Measurements from ENCODE around the gene CYP2E1. TPM values are rescaled to one million over a fixed set of nuclear protein-coding genes. Genes with fewer than 3 reads are reported as not detected.
"Not testable (repeated sequence)": the region's sequence is repeated elsewhere in the genome, so short reads cannot be mapped to it uniquely, and the experiment has no call there.

CYP2E1 gene
- total RNA-seq, 1 donor from 2014 or later = 0.36 TPM

DNA sequence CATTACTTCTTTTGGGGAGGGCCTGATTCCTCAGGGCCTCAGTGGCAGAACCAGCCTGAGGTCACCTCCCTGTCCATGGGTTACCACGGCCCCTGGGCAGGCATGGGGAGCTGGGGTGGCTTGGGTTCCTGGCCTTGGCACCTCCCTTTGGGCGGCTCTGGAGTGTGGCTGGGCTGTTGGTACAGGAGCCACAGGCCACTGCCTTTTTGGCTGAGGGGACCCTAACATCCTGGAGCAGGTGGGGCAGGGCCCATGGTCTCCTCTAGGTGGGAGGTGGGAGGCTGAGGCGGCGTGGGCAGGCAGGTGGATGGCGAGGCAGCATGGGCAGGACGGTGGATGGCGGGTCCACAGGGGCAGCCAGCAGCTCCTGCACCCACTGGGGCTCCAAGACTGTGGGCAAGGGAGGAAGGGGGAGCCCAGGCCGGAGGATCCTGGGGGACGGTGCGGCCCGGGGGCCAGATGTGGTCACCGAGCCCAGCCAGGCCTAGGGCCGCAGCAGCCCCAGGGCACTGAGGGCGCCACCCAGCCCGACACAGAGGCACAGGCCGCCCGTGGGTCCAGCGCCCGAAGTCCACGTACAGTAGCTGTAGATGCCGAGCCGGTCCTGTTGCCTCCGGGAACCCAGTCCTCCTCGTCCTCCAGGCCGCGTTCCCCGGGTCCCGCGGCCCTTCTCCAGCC lies 40.6 kb downstream of the CYP2E1 start:
- peaks cover 18% of the 10 kb centered on the region for H3K9me3 Mint-ChIP-seq
- H3K9me3 ChIP-seq (ENCODE audit: low read depth) = peaks cover 8% of the 10 kb centered on the region

DNA sequence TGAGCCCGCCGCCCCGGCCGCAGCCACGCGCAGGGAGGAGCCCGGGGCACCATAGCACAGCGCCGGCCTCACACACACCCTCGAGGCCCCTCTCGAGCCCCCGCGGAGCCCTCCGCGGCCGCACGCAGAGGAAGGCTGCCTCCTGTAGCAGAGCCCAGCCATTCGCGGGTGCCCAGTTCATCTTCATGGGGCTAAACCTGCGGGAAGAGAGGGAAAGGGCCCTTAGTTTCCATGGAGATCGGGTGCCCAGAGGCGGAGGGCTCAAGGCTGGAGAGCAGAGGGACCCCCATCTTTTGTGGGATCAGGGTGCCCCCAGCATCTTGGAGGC lies 41.1 kb downstream of the CYP2E1 start:
- Histone ChIP-seq H3K27me3 (peaks cover 4% of the 10 kb centered on the region), H3K27ac (no peak overlapping the region), H3F3A (ENCODE audit: low read depth) (no peaks in the 10 kb centered on the region), H4K20me1 (ENCODE audit: low read depth) (no peaks in the 10 kb centered on the region), H3K9ac (no peak overlapping the region), H3K79me2 (ENCODE audit: low read depth) (no peaks in the 10 kb centered on the region), H3K36me3 (no peaks in the 10 kb centered on the region), H3K4me2 (no peak overlapping the region), H3K4me1 (no peaks in the 10 kb centered on the region), H3K4me3 (no peak overlapping the region), H3K9me3 (ENCODE audit: low read depth) (peaks cover 10% of the 10 kb centered on the region), H2AFZ (replicated peaks) (no peak overlapping the region)
- peaks cover 3% of the 10 kb centered on the region for H3K27me3 Mint-ChIP-seq (ENCODE audit: insufficient read depth, low read depth)
- H3K4me3 Mint-ChIP-seq = no peak overlapping the region
- peaks cover 22% of the 10 kb centered on the region for H3K9me3 Mint-ChIP-seq
- no peak for DNase-seq (ENCODE audit: low spot score)
- TF ChIP-seq EZH2 (IDR thresholded peaks at IDR 0.05) (no peak), EZH2phosphoT487 (IDR thresholded peaks at IDR 0.05) (no peak)
- TF ChIP-seq, protein P1, sequence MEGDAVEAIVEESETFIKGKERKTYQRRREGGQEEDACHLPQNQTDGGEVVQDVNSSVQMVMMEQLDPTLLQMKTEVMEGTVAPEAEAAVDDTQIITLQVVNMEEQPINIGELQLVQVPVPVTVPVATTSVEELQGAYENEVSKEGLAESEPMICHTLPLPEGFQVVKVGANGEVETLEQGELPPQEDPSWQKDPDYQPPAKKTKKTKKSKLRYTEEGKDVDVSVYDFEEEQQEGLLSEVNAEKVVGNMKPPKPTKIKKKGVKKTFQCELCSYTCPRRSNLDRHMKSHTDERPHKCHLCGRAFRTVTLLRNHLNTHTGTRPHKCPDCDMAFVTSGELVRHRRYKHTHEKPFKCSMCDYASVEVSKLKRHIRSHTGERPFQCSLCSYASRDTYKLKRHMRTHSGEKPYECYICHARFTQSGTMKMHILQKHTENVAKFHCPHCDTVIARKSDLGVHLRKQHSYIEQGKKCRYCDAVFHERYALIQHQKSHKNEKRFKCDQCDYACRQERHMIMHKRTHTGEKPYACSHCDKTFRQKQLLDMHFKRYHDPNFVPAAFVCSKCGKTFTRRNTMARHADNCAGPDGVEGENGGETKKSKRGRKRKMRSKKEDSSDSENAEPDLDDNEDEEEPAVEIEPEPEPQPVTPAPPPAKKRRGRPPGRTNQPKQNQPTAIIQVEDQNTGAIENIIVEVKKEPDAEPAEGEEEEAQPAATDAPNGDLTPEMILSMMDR (IDR thresholded peaks at IDR 0.05) = no peak
- H3K4me1 Mint-ChIP-seq = no peaks in the 10 kb centered on the region
- no peaks in the 10 kb centered on the region for H3K36me3 Mint-ChIP-seq
- no peak overlapping the region for H3K27ac Mint-ChIP-seq

More for the DNA sequence above, 40.6 kb downstream of the CYP2E1 start:
- H3K36me3 Mint-ChIP-seq = no peaks in the 10 kb centered on the region
- no peak overlapping the region for H3K27ac Mint-ChIP-seq
- H3K4me3 Mint-ChIP-seq = no peak overlapping the region
- H3K79me2 ChIP-seq (ENCODE audit: low read depth) = no peaks in the 10 kb centered on the region
- H3K36me3 ChIP-seq = no peaks in the 10 kb centered on the region
- peaks cover 4% of the 10 kb centered on the region for H3K27me3 ChIP-seq
- no peak for DNase-seq (ENCODE audit: low spot score)
- no peak overlapping the region for H3K4me3 ChIP-seq
- H3K4me1 ChIP-seq = no peaks in the 10 kb centered on the region
- no peaks in the 10 kb centered on the region for H3F3A ChIP-seq (ENCODE audit: low read depth)
- TF ChIP-seq EZH2phosphoT487 (IDR thresholded peaks at IDR 0.05) (no peak), EZH2 (IDR thresholded peaks at IDR 0.05) (no peak)
- TF ChIP-seq, protein P1 (IDR thresholded peaks at IDR 0.05) = no peak
- H3K27me3 Mint-ChIP-seq (ENCODE audit: insufficient read depth, low read depth) = peaks cover 3% of the 10 kb centered on the region
- H3K4me1 Mint-ChIP-seq = no peaks in the 10 kb centered on the region
- no peaks in the 10 kb centered on the region for H4K20me1 ChIP-seq (ENCODE audit: low read depth)
- H3K4me2 ChIP-seq = no peak overlapping the region
- no peak overlapping the region for H3K27ac ChIP-seq
- H3K9ac ChIP-seq = no peak overlapping the region
- no peak overlapping the region for H2AFZ ChIP-seq (replicated peaks)

DNA sequence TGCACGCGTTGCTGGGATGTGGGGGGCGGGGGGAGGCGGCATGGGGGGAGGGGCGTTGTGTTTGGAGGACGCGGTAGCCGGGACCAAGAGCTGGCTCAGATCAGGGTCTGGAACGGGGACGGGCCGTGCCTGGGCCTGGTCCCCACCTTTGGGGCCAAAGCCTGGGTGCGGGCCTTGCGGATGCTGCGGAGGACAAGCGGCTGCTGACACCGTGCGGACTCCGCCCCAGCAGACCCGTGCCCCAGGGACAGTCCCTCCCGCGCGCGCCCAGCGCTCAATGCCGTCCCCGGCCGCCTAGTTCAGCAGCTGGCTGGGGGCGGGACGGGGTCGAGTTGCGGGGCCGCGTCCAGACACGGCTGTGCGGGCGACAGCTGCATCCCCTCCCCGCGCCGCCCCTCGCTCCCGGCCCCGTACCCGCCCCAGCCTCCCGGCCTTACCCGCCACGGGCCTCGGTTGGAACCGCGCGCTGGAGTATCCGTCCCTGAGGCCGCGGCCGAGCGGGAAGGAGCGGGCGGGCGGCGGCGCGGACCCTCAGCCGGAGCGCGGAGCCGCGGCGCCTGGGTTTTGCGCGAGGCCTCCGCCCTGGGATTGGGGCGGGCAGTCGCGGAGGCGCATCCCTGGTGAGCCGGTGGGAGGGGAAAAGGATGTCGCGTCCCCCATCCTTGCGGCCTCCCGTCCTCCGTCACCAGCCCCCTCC lies 41.8 kb downstream of the CYP2E1 start:
- not testable (repeated sequence) for H3K27me3 Mint-ChIP-seq (ENCODE audit: insufficient read depth, low read depth); H3K27ac Mint-ChIP-seq; H3K9ac ChIP-seq; DNase-seq (ENCODE audit: low spot score); H3F3A ChIP-seq (ENCODE audit: low read depth); H3K4me3 ChIP-seq; H3K27me3 ChIP-seq; H2AFZ ChIP-seq (replicated peaks); H3K4me3 Mint-ChIP-seq; H3K36me3 ChIP-seq; H3K27ac ChIP-seq; H3K79me2 ChIP-seq (ENCODE audit: low read depth); H3K36me3 Mint-ChIP-seq; H4K20me1 ChIP-seq (ENCODE audit: low read depth); H3K4me1 Mint-ChIP-seq; H3K4me1 ChIP-seq; H3K4me2 ChIP-seq
- peaks cover 24% of the 10 kb centered on the region for H3K9me3 Mint-ChIP-seq
- H3K9me3 ChIP-seq (ENCODE audit: low read depth) = peaks cover 11% of the 10 kb centered on the region

DNA sequence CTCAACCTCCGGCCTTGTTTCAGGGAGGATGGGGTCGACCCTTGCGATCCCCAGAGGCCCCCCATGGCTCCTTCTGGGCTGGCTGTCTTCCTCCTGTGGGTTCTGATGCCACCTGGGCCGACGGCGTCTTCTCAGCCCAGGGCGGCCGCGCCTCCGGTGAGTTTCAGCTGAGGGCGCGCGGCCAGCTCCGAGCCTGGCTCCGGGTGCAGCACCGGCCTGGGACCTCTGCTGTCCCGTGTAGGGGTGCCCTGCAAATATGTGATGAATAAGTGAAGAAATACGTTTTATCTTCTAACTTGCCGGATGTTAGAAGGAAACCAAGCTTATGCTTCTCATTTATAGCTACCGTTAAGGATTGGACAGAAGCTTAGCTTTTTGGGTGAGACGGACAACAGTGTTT lies 42.6 kb downstream of the CYP2E1 start:
- H3K4me1 ChIP-seq; H4K20me1 ChIP-seq (ENCODE audit: low read depth); H3K27ac ChIP-seq; H3K27me3 ChIP-seq; DNase-seq (ENCODE audit: low spot score); H3K9ac ChIP-seq; H3K36me3 ChIP-seq; H3K4me3 Mint-ChIP-seq; H3K4me1 Mint-ChIP-seq; H3F3A ChIP-seq (ENCODE audit: low read depth); H3K79me2 ChIP-seq (ENCODE audit: low read depth); H3K4me3 ChIP-seq; H2AFZ ChIP-seq (replicated peaks); H3K4me2 ChIP-seq; H3K27ac Mint-ChIP-seq; H3K27me3 Mint-ChIP-seq (ENCODE audit: insufficient read depth, low read depth); H3K36me3 Mint-ChIP-seq: not testable (repeated sequence)
- H3K9me3 ChIP-seq (ENCODE audit: low read depth) = peaks cover 11% of the 10 kb centered on the region
- H3K9me3 Mint-ChIP-seq = peaks cover 22% of the 10 kb centered on the region

DNA sequence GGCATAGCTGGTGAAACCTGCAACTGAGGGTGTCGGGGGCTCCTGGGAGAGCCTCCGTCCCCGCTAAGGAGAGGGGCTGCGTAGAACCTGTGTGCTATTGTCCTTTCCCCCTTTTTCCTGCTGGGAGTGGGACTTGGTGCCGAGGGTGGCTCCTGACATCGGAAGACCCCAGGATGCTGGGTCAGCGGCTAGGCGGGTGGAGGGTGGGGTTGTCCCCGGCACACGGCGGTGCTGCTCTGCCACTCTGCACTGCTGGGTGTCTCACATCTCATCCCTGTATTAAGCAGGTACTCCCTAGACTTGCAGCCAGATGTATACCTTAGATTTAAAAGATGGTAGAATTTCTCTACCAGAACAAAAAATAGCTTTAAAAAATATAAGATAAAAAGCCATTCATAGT lies 44.9 kb downstream of the CYP2E1 start:
- not testable (repeated sequence) for H3K27ac ChIP-seq; H3K4me2 ChIP-seq; H3K36me3 ChIP-seq; H3K79me2 ChIP-seq (ENCODE audit: low read depth); H3K27me3 ChIP-seq; H4K20me1 ChIP-seq (ENCODE audit: low read depth); H3K4me1 Mint-ChIP-seq; H3K4me3 Mint-ChIP-seq; DNase-seq (ENCODE audit: low spot score); H3K36me3 Mint-ChIP-seq; H3K27ac Mint-ChIP-seq; H3F3A ChIP-seq (ENCODE audit: low read depth); H2AFZ ChIP-seq (replicated peaks); H3K9ac ChIP-seq; H3K27me3 Mint-ChIP-seq (ENCODE audit: insufficient read depth, low read depth); H3K4me1 ChIP-seq; H3K4me3 ChIP-seq
- H3K9me3 Mint-ChIP-seq = peaks cover 18% of the 10 kb centered on the region
- H3K9me3 ChIP-seq (ENCODE audit: low read depth) = peaks cover 11% of the 10 kb centered on the region

DNA sequence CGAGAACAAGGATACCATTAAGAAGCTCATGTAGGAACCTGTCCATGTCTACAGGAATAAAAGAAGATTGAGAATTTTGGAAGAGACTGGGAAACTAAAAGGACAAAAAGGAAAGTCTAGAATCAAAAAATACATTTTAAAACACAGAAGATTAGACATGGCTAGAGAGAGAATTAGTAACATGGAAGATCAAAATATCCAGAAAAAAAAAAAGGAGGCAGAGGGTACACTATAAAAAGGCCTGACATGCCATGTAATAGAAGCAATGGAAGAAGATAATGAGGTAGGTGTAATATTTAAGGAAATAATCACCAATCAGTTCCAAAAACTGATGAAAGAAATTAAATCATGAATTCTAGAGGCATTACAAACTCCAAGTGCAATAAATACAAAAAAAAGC lies 46.3 kb downstream of the CYP2E1 start:
- H3K36me3 Mint-ChIP-seq; H3F3A ChIP-seq (ENCODE audit: low read depth); H3K27me3 Mint-ChIP-seq (ENCODE audit: insufficient read depth, low read depth); H3K36me3 ChIP-seq; H3K4me3 Mint-ChIP-seq; DNase-seq (ENCODE audit: low spot score); H3K9ac ChIP-seq; H3K4me3 ChIP-seq; H3K27ac Mint-ChIP-seq; H3K79me2 ChIP-seq (ENCODE audit: low read depth); H3K27ac ChIP-seq; H4K20me1 ChIP-seq (ENCODE audit: low read depth); H3K27me3 ChIP-seq; H2AFZ ChIP-seq (replicated peaks); H3K4me1 Mint-ChIP-seq; H3K4me2 ChIP-seq; H3K4me1 ChIP-seq: not testable (repeated sequence)
- H3K9me3 ChIP-seq (ENCODE audit: low read depth) = peaks cover 11% of the 10 kb centered on the region
- peaks cover 16% of the 10 kb centered on the region for H3K9me3 Mint-ChIP-seq
